ENCODE measurements around the gene RHOF.

DNA sequence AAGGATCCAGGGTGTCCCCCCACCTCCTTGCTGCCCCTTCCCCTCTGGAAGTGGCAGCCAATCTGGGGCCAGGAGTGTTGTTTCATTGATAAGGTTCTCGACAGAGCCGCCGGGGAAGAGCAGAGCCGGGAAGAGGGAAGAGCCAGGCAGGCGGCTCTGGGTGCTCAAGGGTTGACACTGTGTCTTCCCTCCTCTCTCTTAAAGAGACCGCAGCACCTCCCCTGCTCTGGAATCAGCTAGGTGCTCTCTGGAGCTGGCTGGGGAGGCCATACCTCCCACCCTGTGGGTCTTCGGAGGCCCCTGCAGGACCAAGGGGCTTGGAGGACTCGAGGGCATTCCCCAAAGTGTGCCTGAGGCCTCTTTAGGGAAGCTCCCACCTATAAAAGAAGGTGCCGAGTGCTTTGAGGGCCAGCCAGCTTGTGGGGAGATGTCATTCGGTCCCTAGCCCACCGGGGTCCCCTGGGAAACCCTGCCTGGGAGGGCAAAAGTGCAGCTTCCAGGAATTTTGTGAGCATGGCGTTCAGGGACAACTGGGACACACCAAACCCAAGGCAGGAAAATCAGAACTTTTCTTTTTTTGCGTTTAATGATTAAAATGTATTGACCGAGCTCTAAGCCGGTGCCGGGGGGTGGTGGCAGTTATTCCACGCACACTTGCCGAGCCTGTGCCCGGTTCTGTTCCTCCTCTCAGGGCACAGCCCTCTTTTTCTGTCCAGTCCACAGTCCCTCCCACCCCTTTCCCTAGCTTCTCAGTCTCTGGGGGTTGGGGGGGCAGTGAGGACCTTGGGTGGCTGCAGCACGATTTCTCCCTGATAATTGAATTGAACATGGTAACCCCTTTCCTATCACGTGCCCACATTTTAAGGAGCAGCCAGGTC, 13.3 kb upstream of the RHOF start:
- no peak for TF ChIP-seq EZH2 (IDR thresholded peaks at IDR 0.05; ENCODE audit: borderline replicate concordance, low read length)
- TF ChIP-seq, protein P1, sequence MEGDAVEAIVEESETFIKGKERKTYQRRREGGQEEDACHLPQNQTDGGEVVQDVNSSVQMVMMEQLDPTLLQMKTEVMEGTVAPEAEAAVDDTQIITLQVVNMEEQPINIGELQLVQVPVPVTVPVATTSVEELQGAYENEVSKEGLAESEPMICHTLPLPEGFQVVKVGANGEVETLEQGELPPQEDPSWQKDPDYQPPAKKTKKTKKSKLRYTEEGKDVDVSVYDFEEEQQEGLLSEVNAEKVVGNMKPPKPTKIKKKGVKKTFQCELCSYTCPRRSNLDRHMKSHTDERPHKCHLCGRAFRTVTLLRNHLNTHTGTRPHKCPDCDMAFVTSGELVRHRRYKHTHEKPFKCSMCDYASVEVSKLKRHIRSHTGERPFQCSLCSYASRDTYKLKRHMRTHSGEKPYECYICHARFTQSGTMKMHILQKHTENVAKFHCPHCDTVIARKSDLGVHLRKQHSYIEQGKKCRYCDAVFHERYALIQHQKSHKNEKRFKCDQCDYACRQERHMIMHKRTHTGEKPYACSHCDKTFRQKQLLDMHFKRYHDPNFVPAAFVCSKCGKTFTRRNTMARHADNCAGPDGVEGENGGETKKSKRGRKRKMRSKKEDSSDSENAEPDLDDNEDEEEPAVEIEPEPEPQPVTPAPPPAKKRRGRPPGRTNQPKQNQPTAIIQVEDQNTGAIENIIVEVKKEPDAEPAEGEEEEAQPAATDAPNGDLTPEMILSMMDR (IDR thresholded peaks at IDR 0.05; ENCODE audit: low read length), result no peak

Data from OCI-LY1 (cell line).